Endodermal cell (in vitro differentiated cells): Measurements from ENCODE around the gene NUCB2. TPM values are rescaled to one million over a fixed set of nuclear protein-coding genes. Genes with fewer than 3 reads are reported as not detected.

Source experiments
- DNase-seq: peaks from one replicate; pipeline ENCODE4 v3.0.0-alpha.2; 2017
- H3K27ac ChIP-seq: 2 replicates; pipeline ENCODE4 v1.5.1; 2013; ENCODE audit warnings: mild to moderate bottlenecking, low read depth, low read length, moderate library complexity
- H3K27me3 ChIP-seq: 2 replicates; pipeline ENCODE4 v1.6.1; 2013; ENCODE audit warnings: mild to moderate bottlenecking, low read length, moderate library complexity; ENCODE audit not compliant: insufficient read depth, control insufficient read depth, poor library complexity, severe bottlenecking
- H3K36me3 ChIP-seq: 2 replicates; pipeline ENCODE4 v1.7.0; 2013; ENCODE audit warnings: mild to moderate bottlenecking, low read length, moderate library complexity; ENCODE audit not compliant: control insufficient read depth, insufficient read depth
- H3K4me1 ChIP-seq: one replicate; pipeline ENCODE4 v1.7.0; 2013; ENCODE audit warnings: low read length; ENCODE audit not compliant: control insufficient read depth, insufficient read depth
- H3K4me3 ChIP-seq: 2 replicates; pipeline ENCODE4 v1.5.1; 2013; ENCODE audit warnings: mild to moderate bottlenecking, low read length, moderate library complexity
- H3K9ac ChIP-seq: 2 replicates; pipeline ENCODE4 v1.6.1; 2013; ENCODE audit warnings: mild to moderate bottlenecking, low read length, moderate library complexity; ENCODE audit not compliant: poor library complexity, severe bottlenecking; ENCODE audit errors: extremely low read depth
- H3K9me3 ChIP-seq: 2 replicates; pipeline ENCODE4 v1.6.1; 2013; ENCODE audit warnings: mild to moderate bottlenecking, low read length, moderate library complexity; ENCODE audit not compliant: control insufficient read depth
- H3K27ac Mint-ChIP-seq: 2 replicates; pipeline ENCODE4 v1.8.0; 2020; ENCODE audit warnings: mixed read lengths
- H3K27me3 Mint-ChIP-seq: 2 replicates; pipeline ENCODE4 v1.8.0; 2021; ENCODE audit warnings: mild to moderate bottlenecking, mixed read lengths; ENCODE audit not compliant: insufficient read depth
- H3K36me3 Mint-ChIP-seq: 2 replicates; pipeline ENCODE4 v1.8.0; 2020; ENCODE audit warnings: low read depth, mixed read lengths
- H3K4me1 Mint-ChIP-seq: 2 replicates; pipeline ENCODE4 v1.8.0; 2020; ENCODE audit warnings: mixed read lengths
- H3K4me3 Mint-ChIP-seq: 2 replicates; pipeline ENCODE4 v1.8.0; 2020; ENCODE audit warnings: mild to moderate bottlenecking, moderate library complexity, mixed read lengths
- H3K9me3 Mint-ChIP-seq: 2 replicates; pipeline ENCODE4 v1.8.0; 2020; ENCODE audit warnings: mild to moderate bottlenecking, mixed read lengths
- WGBS, 2 experiments: methylation state at CpG; one replicate each; pipeline versions ENCODE4 v1.1.5 to v1.1.7; 2013; ENCODE audit warnings: missing lambda C conversion rate in 2 of 2, mixed read lengths in 1 of 2; ENCODE audit not compliant: insufficient coverage in 1 of 2, insufficient read length in 1 of 2; 5-methylcytosine and 5-hydroxymethylcytosine counted together
- total RNA-seq, 2 donors: library from RNA; stranded (reverse); fragmentation: NEBNext Ultra II Directional in 1 of 2; extraction: Animal tissue kit (Norgen Biotek cat#: 25700) in 1 of 2; gene quantifications; 2 replicates in 1 of 2; 3 replicates in 1 of 2; pipeline ENCODE4 v1.2.1, GENCODE V29; 2021
- TF ChIP-seq, protein P1 (sequence below): fragments of 200-600 bp; sonication (generic); conservative IDR thresholded peaks from 2 replicates; pipeline ENCODE4 v1.5.0; 2021; ENCODE audit warnings: antibody characterized with exemption, mild to moderate bottlenecking

The NUCB2 gene
- total RNA-seq, 2 donors from 2014 or later = 52.4 to 64.6 TPM

DNA sequence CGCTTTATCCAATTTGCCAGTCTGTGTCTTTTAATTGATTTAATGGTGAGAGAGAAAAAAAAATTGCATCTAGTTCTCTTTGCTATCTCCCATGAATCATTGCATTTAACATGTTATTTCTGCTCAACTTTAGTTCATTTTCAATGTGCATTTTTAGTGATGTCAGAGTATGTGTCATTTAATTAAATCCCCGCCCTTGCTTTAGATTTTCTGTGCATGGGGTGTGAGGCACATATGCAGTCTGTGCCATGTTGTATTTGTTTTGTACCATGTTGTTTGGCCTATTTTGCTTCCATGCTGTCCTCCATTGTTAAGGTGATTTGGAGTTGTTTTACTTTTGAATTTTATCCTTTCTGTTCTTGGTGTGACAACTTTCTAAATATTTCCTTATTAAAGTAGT, 66.7 kb downstream of the NUCB2 start:
- Histone ChIP-seq H3K27me3 (peaks cover under 1% of the 10 kb centered on the region), H3K27ac (no peak overlapping the region), H3K4me3 (no peak overlapping the region), H3K9ac (no peak overlapping the region), H3K9me3 (no peaks in the 10 kb centered on the region), H3K36me3 (no peaks in the 10 kb centered on the region), H3K4me1 (no peaks in the 10 kb centered on the region)
- 90 to 92% methylated on average over 1 to 2 of the region's 2 CpGs for WGBS, 2 experiments
- H3K4me3 Mint-ChIP-seq = no peak overlapping the region
- no peak overlapping the region for H3K27ac Mint-ChIP-seq
- no peak for DNase-seq
- TF ChIP-seq, protein P1, sequence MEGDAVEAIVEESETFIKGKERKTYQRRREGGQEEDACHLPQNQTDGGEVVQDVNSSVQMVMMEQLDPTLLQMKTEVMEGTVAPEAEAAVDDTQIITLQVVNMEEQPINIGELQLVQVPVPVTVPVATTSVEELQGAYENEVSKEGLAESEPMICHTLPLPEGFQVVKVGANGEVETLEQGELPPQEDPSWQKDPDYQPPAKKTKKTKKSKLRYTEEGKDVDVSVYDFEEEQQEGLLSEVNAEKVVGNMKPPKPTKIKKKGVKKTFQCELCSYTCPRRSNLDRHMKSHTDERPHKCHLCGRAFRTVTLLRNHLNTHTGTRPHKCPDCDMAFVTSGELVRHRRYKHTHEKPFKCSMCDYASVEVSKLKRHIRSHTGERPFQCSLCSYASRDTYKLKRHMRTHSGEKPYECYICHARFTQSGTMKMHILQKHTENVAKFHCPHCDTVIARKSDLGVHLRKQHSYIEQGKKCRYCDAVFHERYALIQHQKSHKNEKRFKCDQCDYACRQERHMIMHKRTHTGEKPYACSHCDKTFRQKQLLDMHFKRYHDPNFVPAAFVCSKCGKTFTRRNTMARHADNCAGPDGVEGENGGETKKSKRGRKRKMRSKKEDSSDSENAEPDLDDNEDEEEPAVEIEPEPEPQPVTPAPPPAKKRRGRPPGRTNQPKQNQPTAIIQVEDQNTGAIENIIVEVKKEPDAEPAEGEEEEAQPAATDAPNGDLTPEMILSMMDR = no peak
- no peaks in the 10 kb centered on the region for H3K36me3 Mint-ChIP-seq
- H3K4me1 Mint-ChIP-seq = no peaks in the 10 kb centered on the region
- no peaks in the 10 kb centered on the region for H3K9me3 Mint-ChIP-seq
- peaks cover 23% of the 10 kb centered on the region for H3K27me3 Mint-ChIP-seq

DNA sequence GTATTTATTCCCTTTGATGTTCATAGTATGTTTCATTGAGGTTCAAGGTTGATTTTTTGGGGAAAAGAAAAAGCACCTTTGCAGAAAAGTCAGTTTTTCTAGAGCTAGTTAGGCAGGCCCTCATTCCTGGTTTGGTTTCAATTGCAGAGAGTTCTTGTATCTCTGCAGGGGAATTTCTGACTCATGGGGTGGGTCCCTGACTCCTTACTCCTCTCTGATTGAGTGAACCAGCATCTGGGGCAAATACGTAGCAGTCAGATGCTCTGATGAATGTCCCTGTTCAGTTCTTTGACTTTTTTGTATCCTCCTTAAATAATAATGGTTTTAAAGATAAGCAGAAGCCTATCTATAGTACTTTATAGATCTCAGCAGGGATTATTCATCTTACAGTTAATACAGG, 67.4 kb downstream of the NUCB2 start:
- H3K27me3 ChIP-seq = peaks cover 7% of the 10 kb centered on the region
- Mint-ChIP-seq H3K27ac (no peak overlapping the region), H3K4me3 (no peak overlapping the region), H3K27me3 (peaks cover 30% of the 10 kb centered on the region), H3K36me3 (no peaks in the 10 kb centered on the region), H3K9me3 (no peaks in the 10 kb centered on the region), H3K4me1 (no peaks in the 10 kb centered on the region)
- no peaks in the 10 kb centered on the region for H3K9me3 ChIP-seq
- TF ChIP-seq, protein P1 = no peak
- 100% methylated on average over 1 of the region's 1 CpG; no CpG with 5 or more reads in 1 of the 2 experiments for WGBS, 2 experiments
- H3K9ac ChIP-seq = no peak overlapping the region
- H3K4me1 ChIP-seq = no peaks in the 10 kb centered on the region
- DNase-seq = peak; percentile 52
- H3K4me3 ChIP-seq = no peak overlapping the region
- H3K27ac ChIP-seq = no peak overlapping the region
- H3K36me3 ChIP-seq = no peaks in the 10 kb centered on the region

DNA sequence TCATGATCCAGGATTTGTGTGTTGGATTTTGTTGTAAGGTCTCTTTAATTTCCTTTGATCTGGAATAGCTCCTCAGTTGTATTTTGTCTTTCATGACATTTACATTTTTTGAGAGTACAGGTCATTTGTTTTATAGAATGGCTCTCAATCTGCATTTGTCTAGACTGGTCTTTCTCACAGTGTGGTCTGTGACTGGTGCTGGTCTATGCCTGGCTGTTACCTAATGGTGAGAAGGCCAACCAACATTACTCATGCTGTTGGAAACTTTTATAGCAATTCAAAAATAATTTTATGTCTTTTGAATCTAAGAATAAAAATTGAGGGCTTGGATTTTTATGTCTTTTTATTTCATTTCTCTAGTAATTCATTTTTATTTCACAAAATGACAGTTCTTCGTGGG, 71.1 kb downstream of the NUCB2 start:
- Mint-ChIP-seq H3K9me3 (no peaks in the 10 kb centered on the region), H3K4me3 (no peak overlapping the region), H3K27me3 (peaks cover 63% of the 10 kb centered on the region), H3K36me3 (no peaks in the 10 kb centered on the region), H3K4me1 (peaks cover 4% of the 10 kb centered on the region), H3K27ac (no peak overlapping the region)
- Histone ChIP-seq H3K27ac (no peak overlapping the region), H3K4me3 (no peak overlapping the region), H3K36me3 (no peaks in the 10 kb centered on the region), H3K4me1 (peaks cover under 1% of the 10 kb centered on the region), H3K9me3 (no peaks in the 10 kb centered on the region), H3K9ac (no peak overlapping the region), H3K27me3 (peaks cover 45% of the 10 kb centered on the region)
- no CpG with 5 or more reads among the region's 1 CpG for WGBS, 2 experiments
- DNase-seq = no peak
- TF ChIP-seq, protein P1 = no peak
